ENCODE data around the gene TMEM140.

The TMEM140 gene

GRCh38 chr7:135177028-135177696 lies 29.3 kb downstream of the TMEM140 start:
- peak in 1 of 2 donors; percentile 6 for DNase-seq

- DNase-seq: no peak
Observed at GRCh38 chr7:135178364-135178763, 30.5 kb downstream of the TMEM140 start.

- peak in 1 of 2 donors; percentile 4 for DNase-seq
Observed at GRCh38 chr7:135179321-135179925, 31.6 kb downstream of the TMEM140 start.

GRCh38 chr7:135180122-135180521 lies 32.2 kb downstream of the TMEM140 start:
- peak in 1 of 2 donors; percentile 6 for DNase-seq

GRCh38 chr7:135181261-135181928 lies 33.5 kb downstream of the TMEM140 start:
- DNase-seq: no peak

- no peak for DNase-seq
Observed at GRCh38 chr7:135181929-135182678, 34.2 kb downstream of the TMEM140 start.

GRCh38 chr7:135183478-135183877 lies 35.6 kb downstream of the TMEM140 start:
- no peak for DNase-seq

GRCh38 chr7:135184254-135184841 lies 36.5 kb downstream of the TMEM140 start:
- peak in 1 of 2 donors; percentile 4 for DNase-seq

GRCh38 chr7:135185471-135186260 lies 37.8 kb downstream of the TMEM140 start:
- peak in 1 of 2 donors; percentile 11 for DNase-seq

GRCh38 chr7:135186261-135186540 lies 38.3 kb downstream of the TMEM140 start:
- peak in 1 of 2 donors; percentile 4 for DNase-seq

GRCh38 chr7:135186841-135187253 lies 39.0 kb downstream of the TMEM140 start:
- DNase-seq: no peak

GRCh38 chr7:135188298-135188984 lies 40.6 kb downstream of the TMEM140 start:
- DNase-seq: no peak

GRCh38 chr7:135189221-135189662 lies 41.4 kb downstream of the TMEM140 start:
- DNase-seq: no peak

GRCh38 chr7:135189961-135190360 lies 42.1 kb downstream of the TMEM140 start:
- DNase-seq: no peak

- no peak for DNase-seq
Observed at GRCh38 chr7:135190703-135191102, 42.8 kb downstream of the TMEM140 start.

GRCh38 chr7:135192914-135193536 lies 45.2 kb downstream of the TMEM140 start:
- no peak for DNase-seq

- no peak for DNase-seq
Observed at GRCh38 chr7:135193615-135194081, 45.8 kb downstream of the TMEM140 start.

- no peak for DNase-seq
Observed at GRCh38 chr7:135194494-135195095, 46.7 kb downstream of the TMEM140 start.

- DNase-seq: no peak
Observed at GRCh38 chr7:135195156-135195555, 47.3 kb downstream of the TMEM140 start.

GRCh38 chr7:135195968-135196629 lies 48.2 kb downstream of the TMEM140 start:
- DNase-seq: no peak

Measured in stimulated activated CD4-positive, alpha-beta T cell treated with anti-CD3 and anti-CD28 coated beads, Interleukin-2, amount 100 ng/mL, for 24 hours (primary cell).